CD4-positive, alpha-beta T cell treated with Interleukin-21 for 1 hour (primary cell): ENCODE data around the gene ZNF638.

Experiments
- DNase-seq: peaks from one replicate; pipeline ENCODE4 v3.0.0-alpha.2; 2020

Gene ZNF638

GRCh38 chr2:71337776-71338175, 6.2 kb downstream of the ZNF638 start:
- DNase-seq = no peak

GRCh38 chr2:71339685-71340084, 8.1 kb downstream of the ZNF638 start:
- DNase-seq = no peak

GRCh38 chr2:71340176-71340575, 8.6 kb downstream of the ZNF638 start:
- no peak for DNase-seq

GRCh38 chr2:71341645-71342044, 10.1 kb downstream of the ZNF638 start:
- no peak for DNase-seq

GRCh38 chr2:71346065-71346464, 14.5 kb downstream of the ZNF638 start:
- no peak for DNase-seq

- DNase-seq = peak; percentile 15
Observed at GRCh38 chr2:71347517-71347916, 15.9 kb downstream of the ZNF638 start.

- no peak for DNase-seq
Observed at GRCh38 chr2:71348302-71348701, 16.7 kb downstream of the ZNF638 start.

GRCh38 chr2:71353248-71353647, 21.7 kb downstream of the ZNF638 start:
- no peak for DNase-seq

- no peak for DNase-seq
Observed at GRCh38 chr2:71358931-71359671, 27.5 kb downstream of the ZNF638 start.

GRCh38 chr2:71360434-71360975, 28.9 kb downstream of the ZNF638 start:
- no peak for DNase-seq

GRCh38 chr2:71361631-71362030, 30.0 kb downstream of the ZNF638 start:
- no peak for DNase-seq

GRCh38 chr2:71362447-71362846, 30.9 kb downstream of the ZNF638 start:
- no peak for DNase-seq

- no peak for DNase-seq
Observed at GRCh38 chr2:71370015-71370414, 38.4 kb downstream of the ZNF638 start.

GRCh38 chr2:71372042-71372441, 40.5 kb downstream of the ZNF638 start:
- no peak for DNase-seq

- DNase-seq = no peak
Observed at GRCh38 chr2:71379086-71379485, 47.5 kb downstream of the ZNF638 start.

GRCh38 chr2:71380665-71381064, 49.1 kb downstream of the ZNF638 start:
- no peak for DNase-seq

GRCh38 chr2:71385012-71385411, 53.4 kb downstream of the ZNF638 start:
- DNase-seq = no peak

- DNase-seq = no peak
Observed at GRCh38 chr2:71388214-71388613, 56.6 kb downstream of the ZNF638 start.

- no peak for DNase-seq
Observed at GRCh38 chr2:71389384-71390072, 57.9 kb downstream of the ZNF638 start.

- no peak for DNase-seq
Observed at GRCh38 chr2:71393216-71393615, 61.6 kb downstream of the ZNF638 start.

- DNase-seq = no peak
Observed at GRCh38 chr2:71395471-71395870, 63.9 kb downstream of the ZNF638 start.

- no peak for DNase-seq
Observed at GRCh38 chr2:71402427-71402826, 70.8 kb downstream of the ZNF638 start.

- no peak for DNase-seq
Observed at GRCh38 chr2:71409611-71410010, 78.0 kb downstream of the ZNF638 start.

GRCh38 chr2:71410696-71411095, 79.1 kb downstream of the ZNF638 start:
- no peak for DNase-seq
